Measurements from ENCODE around the gene ANKLE1.
A peak's percentile ranks its signal among the peaks of the same experiment; 100 is the strongest.

The ANKLE1 gene

GRCh38 chr19:17309198-17309964 is 27.7 kb downstream of the ANKLE1 start, which contains the start of gene DDA1:
Gene DDA1, plus strand, starts transcription at chr19:17309563. Its CDS starts 92 bp downstream, at chr19:17309655.
- DNase-seq: peak; percentile 100

DNA sequence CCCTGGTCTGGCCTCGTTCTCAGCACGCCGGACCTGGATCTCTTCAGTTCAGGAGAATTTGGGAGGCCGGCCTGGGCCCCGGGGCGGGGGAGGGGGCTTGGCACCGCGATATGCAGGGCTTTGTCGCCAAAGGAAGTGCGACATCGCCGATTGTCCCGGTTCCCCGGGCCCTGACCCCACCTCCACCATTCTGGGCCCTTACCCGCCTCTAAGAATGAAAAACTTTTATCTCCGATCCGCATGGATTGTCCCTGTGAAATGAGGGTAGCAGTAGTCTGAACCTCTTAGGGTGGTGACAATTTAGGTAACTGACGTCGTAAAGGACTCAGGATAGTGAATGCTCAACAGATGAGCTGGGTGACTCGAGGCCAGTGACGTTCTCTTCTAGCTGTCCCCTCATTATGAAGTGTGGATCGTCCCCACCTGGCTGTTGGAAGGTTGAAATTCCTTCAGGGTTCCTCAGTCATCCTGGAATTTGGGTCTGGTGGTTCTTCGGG is 28.3 kb downstream of the ANKLE1 start:
- no peak for DNase-seq

DNA sequence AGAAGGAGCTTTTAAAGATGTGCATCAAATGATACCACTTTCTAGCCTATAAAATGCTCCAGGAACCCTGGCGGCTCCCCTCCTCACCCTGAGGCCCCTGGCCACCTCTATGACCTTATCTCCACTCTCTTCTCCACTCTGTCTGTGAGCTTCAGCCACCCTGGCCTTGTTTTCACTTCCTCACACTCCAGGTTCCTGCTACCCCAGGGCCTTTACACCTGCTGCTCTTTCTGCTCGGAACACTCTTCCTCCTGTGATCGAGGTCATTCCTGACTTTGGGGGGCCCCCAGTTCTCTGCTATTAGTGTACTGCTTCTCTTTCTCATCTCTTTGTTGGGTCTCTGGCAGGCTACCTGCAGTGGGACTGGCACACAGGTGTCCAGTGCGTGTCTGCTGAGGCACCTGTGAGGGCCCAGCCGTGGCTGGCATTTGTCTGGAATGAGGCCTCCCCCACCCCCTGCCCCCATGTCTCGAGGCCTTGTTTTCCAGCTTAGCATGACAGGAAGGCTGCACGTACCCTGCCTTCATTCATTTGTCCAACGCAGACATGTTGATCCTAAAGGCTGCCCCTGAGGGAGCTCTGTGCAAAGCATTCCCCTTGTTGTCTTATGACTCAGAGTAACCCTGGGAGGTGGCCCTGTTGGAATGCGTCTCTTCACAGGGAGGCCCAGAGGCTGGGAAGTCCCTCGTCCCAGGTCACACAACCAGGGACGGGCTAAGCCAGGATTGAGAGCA is 29.9 kb downstream of the ANKLE1 start:
- no peak for DNase-seq

DNA sequence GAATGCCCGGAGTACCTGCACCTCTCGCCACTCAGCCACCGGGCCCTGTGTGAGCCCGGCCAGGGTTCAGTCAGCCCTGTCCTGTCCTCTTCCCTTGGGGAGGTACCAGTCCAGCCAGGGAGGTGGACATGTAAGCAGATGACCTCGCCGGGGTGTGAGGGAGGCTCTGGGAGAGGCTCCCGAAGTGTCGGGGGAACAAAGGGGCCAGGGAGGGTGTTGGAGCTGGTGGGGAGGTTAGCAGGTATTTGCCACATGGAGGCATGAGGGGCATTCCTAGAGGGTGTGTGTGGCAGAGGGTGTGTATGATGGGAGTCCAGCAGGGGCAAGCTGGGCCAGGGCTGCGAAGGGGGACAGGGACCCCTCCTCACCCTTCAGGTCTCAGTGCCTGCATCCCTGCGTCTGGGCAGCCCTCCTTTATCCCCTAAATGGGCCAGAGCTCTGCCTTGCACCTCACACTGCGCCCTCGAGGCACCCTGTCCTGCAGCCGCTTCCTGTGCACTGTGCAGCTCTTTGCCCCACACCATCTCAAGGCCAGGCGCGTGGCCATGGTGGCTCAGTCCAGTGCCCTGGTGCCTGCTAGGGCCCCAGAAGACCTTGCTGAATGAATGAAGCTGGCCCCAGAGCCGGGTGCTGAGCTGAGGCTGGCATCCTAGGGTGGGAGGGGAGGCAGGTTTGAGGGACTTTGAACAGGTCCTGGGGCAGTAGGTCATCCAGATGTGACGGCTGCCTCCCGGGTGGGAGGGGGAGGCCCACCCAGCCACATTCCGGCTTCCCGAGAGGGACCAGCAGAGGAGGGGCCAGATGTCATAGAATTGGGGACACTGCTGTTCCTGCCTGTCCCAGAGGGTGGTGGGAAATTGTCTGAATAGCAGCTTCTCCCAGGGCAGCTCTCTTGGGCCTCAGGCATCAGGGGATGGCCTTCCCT is 30.8 kb downstream of the ANKLE1 start:
- no peak for DNase-seq

- no peak for DNase-seq
Measured at GRCh38 chr19:17314007-17314593, 32.4 kb downstream of the ANKLE1 start.

DNA sequence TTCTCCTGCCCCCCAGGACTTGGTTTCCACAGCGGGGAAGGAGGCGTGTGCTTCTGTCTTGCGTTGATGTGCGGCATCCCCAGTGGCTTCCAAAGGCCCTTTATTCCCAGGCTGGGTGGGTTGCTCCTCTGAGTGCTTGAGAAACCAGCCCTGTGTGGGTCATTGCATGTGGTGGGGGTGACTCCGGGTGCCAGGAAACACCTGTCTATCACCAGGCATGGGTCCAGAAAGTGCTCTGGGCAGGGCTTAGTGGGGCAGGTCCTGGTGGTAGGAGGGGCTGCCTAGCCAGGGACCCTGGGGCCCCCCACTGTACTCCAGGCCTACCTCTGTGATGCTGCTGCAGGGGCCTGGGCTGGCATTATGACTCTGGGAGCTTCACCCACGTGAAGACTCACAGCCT is 37.3 kb downstream of the ANKLE1 start:
- no peak for DNase-seq

DNA sequence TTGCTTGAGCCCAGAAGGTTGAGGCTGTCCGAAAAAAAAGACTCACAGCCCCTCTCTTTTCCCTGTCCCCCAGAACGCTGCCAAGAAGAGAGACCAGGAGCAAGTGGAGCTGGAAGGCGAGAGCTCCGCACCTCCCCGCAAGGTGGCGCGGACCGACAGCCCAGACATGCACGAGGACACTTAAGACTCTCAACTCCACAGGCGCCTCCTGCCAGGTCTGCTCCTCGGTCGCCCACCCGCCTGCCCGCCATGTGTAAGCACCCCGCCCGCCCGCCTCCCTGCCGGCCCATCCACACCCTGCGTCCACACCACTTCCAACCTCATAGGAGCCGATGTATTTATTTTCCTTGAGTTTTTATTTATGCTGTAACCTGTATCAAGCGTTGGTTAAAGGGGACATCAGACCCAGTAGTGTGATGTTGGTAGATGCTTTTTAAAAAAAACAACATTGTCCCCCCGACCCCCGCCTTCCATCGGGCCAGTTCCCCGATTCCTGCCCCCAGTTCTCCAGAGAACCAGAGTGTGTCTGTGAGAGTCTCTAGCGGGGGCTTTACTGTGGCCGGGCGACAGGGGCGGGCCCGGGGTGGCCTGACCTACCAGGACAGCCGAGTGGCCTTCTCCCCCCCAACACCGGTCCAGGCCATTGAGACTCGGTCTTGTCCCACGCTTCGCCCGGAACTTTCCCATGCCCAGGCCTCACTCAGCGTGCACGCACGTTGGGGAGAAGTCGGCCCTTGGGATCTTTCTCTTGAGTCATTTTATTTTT is 38.0 kb downstream of the ANKLE1 start:
- no peak for DNase-seq

- DNase-seq: no peak
Measured at GRCh38 chr19:17320435-17320834, 38.7 kb downstream of the ANKLE1 start.

DNA sequence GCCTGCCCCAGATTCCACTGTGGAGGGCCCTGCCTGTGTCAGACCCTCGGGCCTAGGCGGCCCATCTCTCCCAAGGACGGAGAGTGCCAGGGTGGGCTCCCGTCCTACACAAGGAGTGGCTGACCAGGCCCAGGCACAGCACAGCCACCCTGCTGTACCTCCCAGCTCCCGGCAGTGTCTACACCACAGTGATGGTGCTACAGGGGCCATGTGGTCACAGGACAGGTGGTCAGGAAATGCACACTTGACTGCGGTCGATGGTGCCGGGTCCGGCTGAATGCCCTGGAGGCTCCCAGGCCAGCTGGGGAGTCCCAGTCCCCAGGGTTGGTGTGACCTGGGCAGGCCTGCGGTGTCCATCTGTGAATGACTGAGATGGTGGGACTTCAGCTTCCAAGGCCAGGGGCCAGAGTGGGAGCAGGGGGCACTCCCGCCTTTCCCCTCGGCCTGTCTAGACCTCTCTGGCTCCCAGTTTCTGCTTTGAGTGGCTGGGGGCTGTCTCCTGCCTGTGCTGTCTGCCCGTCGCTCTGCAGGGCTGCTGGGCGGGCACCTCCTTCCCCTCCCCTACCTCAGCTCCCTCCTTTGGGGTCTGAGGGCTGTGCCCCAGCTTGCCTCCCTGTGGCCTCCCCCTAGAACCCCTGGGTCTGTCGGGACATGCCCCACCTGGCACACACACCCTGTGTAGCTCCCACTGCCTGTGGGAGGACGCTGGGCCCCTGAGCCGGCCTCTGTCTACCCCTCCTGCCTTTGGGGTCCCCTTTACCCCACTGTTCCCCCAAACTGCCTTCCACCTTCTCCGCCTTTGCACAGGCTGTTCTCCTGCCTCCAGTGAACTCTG is 40.2 kb downstream of the ANKLE1 start:
- no peak for DNase-seq

- DNase-seq: no peak
Measured at GRCh38 chr19:17322854-17323253, 41.2 kb downstream of the ANKLE1 start.

GRCh38 chr19:17323300-17323963 is 41.7 kb downstream of the ANKLE1 start:
- no peak for DNase-seq

DNA sequence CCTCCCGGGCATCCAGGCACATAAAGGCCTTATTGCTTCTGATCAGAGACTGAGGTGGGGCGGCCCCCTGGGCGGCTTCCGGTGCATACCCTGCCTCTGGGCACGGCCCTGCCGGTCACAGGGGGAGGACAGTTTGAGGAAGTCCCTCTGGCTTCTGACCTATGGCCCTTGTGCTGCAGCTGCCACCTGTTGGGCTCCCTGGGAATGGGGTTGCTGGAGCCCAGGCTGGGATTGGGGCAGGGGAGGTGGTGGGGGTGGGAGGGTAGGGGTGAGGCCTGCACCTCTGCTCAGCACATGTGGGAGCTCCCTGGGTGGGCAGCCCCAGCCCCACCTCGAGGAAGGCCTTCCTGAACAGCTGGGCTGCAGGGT is 42.2 kb downstream of the ANKLE1 start:
- peak; percentile 43 for DNase-seq

DNA sequence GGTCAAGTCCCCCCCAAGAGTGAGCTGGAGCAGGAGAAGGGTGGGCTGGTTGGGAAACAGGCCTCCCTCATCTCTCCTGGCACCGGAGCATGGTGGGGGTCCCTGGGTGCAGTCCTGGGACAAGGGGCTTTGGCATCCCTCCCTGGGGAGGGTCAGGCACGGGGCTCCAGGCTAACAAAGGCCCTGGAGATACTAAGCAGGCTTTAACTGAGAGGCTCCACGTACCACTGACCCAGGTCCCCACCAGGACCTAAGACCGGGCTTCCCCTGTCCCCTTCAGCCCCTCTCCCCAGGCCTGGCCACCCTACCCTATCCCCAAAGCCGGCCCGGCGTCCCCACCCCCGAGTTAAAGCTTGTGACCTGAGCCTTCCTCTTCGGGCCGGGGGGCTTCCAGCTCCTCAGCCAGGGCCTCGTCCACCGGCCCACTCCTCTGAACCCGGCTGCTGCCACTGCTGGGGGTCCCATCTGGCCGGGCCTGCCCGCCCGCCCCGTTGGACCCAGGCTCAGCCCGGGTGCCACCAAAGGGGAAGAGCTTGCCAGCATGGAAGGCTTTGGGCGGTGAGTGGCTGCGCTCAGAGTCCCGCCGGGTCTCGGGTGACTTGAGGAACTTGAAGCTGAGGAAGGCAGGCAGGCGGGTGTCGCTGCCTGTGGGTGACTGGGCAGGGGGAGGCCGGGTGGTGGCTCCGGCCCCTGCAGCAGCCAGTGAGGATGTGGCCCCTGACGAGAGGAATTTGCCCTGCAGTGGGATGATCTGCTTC is 42.8 kb downstream of the ANKLE1 start:
- DNase-seq: no peak

GRCh38 chr19:17325133-17325532 is 43.4 kb downstream of the ANKLE1 start:
- no peak for DNase-seq

- DNase-seq: no peak
Measured at GRCh38 chr19:17325881-17326594, 44.3 kb downstream of the ANKLE1 start.

DNA sequence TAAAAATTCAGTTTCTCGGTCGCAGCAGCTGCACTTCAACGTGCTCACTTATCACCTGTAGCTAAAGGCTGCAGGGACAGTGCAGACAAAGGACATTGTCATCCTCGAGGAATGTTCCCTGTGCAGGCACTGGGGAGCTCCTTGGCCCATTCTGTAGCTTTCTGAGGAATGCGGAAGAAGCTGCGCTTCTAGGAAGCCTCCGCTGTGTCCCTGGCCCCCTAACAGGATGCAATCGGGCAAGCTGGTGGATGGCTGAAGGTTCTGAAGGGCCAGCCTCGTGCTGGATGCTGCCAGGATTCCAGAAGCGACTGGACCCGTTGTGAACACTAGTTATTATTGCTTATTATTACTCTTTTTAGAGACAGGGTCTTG is 44.9 kb downstream of the ANKLE1 start:
- no peak for DNase-seq

DNA sequence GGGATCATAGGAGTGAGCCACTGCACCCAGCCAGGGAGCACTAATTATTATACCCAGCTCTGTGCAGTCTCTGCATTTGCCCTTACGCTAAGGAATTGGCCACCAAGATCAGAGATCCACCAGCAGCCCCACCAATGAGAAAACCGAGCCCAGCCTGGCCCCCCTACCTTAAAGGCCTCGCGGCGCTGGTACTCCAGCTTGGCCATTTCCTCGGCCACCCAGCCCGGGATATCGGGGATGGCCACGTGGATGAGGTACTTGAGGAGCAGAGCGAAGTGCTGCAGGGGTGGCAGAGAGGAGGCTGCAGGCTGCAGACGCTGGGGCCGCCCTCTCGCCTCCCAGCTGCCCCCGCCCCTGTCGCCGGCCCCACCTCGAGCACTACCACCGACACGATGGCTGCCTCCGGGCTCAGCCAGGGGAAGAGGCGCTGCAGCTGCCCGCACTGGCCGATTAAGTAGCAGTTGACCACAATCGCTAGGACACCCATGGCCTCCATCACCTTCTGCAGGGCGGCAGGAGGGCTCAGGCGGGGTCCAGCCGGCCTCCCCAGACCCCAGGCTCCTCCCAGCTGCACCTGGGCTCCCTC is 45.5 kb downstream of the ANKLE1 start:
- DNase-seq: no peak

All from suppressor macrophage treated with lipopolysaccharide for 4 hours (primary cell).